ENCODE results near the gene SDC3.

- TF ChIP-seq CTCF (IDR thresholded peaks at IDR 0.05) (no peak), POLR2A (IDR thresholded peaks at IDR 0.05) (no peak), EP300 (IDR thresholded peaks at IDR 0.05) (no peak)
These were observed 252 bp downstream of the SDC3 start for GRCh38 chr1:30908316-30908695.
